GM10266 (cell line): ENCODE measurements around the gene CSF2RB.

Experiments used
- DNase-seq: peaks from one replicate; pipeline ENCODE4 v3.0.0; 2012; ENCODE audit errors: extremely low spot score
- TF ChIP-seq, protein P1 (sequence below): IDR thresholded peaks from 2 replicates; pipeline ENCODE4 v1.5.1; 2012; ENCODE audit warnings: mild to moderate bottlenecking, low read depth; ENCODE audit not compliant: control insufficient read depth, insufficient read depth; ENCODE audit errors: missing control alignments

CSF2RB gene

GRCh38 chr22:36875741-36876140 is 37.7 kb upstream of the CSF2RB start:
- TF ChIP-seq, protein P1, sequence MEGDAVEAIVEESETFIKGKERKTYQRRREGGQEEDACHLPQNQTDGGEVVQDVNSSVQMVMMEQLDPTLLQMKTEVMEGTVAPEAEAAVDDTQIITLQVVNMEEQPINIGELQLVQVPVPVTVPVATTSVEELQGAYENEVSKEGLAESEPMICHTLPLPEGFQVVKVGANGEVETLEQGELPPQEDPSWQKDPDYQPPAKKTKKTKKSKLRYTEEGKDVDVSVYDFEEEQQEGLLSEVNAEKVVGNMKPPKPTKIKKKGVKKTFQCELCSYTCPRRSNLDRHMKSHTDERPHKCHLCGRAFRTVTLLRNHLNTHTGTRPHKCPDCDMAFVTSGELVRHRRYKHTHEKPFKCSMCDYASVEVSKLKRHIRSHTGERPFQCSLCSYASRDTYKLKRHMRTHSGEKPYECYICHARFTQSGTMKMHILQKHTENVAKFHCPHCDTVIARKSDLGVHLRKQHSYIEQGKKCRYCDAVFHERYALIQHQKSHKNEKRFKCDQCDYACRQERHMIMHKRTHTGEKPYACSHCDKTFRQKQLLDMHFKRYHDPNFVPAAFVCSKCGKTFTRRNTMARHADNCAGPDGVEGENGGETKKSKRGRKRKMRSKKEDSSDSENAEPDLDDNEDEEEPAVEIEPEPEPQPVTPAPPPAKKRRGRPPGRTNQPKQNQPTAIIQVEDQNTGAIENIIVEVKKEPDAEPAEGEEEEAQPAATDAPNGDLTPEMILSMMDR: no peak
- no peak for DNase-seq

DNA sequence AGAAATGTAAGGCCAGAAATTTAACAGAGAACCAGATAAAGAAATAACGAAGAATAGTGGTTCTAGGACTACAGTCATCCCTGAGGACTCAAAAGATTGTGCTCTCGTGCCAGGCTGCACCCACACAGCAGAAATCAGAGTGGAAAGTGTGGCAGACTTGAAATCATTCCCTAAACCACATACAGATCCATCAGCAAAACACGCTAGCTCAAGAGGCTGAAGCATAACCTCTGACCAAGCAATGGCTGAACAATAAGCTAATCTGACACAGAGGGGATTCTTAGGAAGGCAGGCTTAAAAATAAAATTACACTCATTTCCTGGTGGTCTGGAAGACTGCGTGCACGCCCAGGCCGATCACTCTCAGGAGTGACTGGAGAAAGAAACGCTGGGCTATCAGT is 33.7 kb upstream of the CSF2RB start:
- no peak for DNase-seq
- TF ChIP-seq, protein P1: no peak

DNA sequence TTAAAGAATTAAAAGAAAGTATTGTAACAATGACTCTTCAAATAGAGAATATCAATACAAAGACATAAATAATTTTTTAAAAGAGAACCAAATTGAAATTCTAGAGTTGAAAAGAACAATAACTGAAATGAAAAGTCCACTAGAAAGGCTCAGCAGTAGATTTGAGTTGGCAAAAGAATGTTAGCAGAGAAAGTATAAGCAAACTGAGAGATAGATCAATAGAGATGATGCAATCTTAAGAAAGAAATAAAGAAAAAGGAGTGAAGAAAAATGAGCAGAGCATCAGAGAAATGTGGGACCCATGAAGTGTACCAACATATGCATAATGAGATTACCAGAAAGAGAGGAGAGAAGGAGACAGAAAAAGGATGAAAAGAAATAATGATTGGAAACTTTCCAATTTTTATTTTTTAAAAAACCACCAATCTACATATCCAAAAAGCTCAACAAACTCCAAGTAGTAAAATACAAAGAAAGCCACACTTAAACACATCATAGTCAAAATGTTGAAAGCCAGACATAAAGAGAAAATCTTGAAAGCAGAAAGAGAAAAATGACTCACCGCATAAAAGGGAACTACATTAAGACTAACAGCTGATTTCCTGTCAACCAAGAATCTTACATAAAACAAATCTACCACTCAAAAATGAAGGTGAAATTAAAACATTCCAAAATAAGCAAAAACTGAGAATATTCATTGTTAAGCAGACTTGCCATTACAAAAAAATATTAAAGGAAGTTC is 31.8 kb upstream of the CSF2RB start:
- TF ChIP-seq, protein P1: no peak
- no peak for DNase-seq

- TF ChIP-seq, protein P1: no peak
- no peak for DNase-seq
Observed at GRCh38 chr22:36884349-36885158, 28.9 kb upstream of the CSF2RB start.

GRCh38 chr22:36885474-36885873 is 28.0 kb upstream of the CSF2RB start:
- TF ChIP-seq, protein P1: no peak
- no peak for DNase-seq

GRCh38 chr22:36886016-36886415 is 27.4 kb upstream of the CSF2RB start:
- TF ChIP-seq, protein P1: no peak
- no peak for DNase-seq

GRCh38 chr22:36887162-36887561 is 26.3 kb upstream of the CSF2RB start:
- TF ChIP-seq, protein P1: no peak
- no peak for DNase-seq
